Upper lobe of right lung (tissue), 1 donor: ENCODE results near the gene LMOD1. TPM values are rescaled to one million over a fixed set of nuclear protein-coding genes. Genes with fewer than 3 reads are reported as not detected.

Experiments
- ATAC-seq: fragments of 200-7000 bp; cut with Tn5 transposase; one replicate; pipeline ENCODE4 v1.9.1; 2020; ENCODE audit warnings: mild to moderate bottlenecking, moderate library complexity
- DNase-seq: peaks from one replicate; pipeline ENCODE4 v3.0.0-alpha.2; 2020
- H3K27ac ChIP-seq: fragments of 200-600 bp; one replicate; pipeline ENCODE4 v1.8.0; 2022
- H3K27me3 ChIP-seq: fragments of 200-600 bp; one replicate; pipeline ENCODE4 v1.8.0; 2022; ENCODE audit warnings: mild to moderate bottlenecking
- H3K36me3 ChIP-seq: fragments of 200-600 bp; one replicate; pipeline ENCODE4 v1.8.0; 2022
- H3K4me1 ChIP-seq: fragments of 200-600 bp; one replicate; pipeline ENCODE4 v1.8.0; 2022
- H3K4me3 ChIP-seq: fragments of 200-600 bp; one replicate; pipeline ENCODE4 v1.8.0; 2022; ENCODE audit warnings: mild to moderate bottlenecking
- H3K9me3 ChIP-seq: fragments of 200-600 bp; one replicate; pipeline ENCODE4 v1.8.0; 2022
- intact Hi-C: fragments of 100-400 bp; cut with DNase I; formaldehyde crosslinking; loops from one replicate; pipeline ENCODE4 v1.11.0; 2022
- total RNA-seq: library from RNA; stranded (reverse); fragmentation: NEBNext Ultra II Directional; extraction: Animal tissue kit (Norgen Biotek cat#: 25700); gene quantifications from one replicate; pipeline ENCODE4 v1.2.1, GENCODE V29; 2021
- TF ChIP-seq, protein P1 (sequence below): fragments of 200-600 bp; IDR thresholded peaks from one replicate; pipeline ENCODE4 v1.8.0; 2022; ENCODE audit warnings: antibody characterized with exemption
- donor health status: DM: no; HTN: yes; CAD: no; lungs with severe emphysema.

LMOD1 gene
- total RNA-seq, 1 donor from 2014 or later = 38.3 TPM

DNA sequence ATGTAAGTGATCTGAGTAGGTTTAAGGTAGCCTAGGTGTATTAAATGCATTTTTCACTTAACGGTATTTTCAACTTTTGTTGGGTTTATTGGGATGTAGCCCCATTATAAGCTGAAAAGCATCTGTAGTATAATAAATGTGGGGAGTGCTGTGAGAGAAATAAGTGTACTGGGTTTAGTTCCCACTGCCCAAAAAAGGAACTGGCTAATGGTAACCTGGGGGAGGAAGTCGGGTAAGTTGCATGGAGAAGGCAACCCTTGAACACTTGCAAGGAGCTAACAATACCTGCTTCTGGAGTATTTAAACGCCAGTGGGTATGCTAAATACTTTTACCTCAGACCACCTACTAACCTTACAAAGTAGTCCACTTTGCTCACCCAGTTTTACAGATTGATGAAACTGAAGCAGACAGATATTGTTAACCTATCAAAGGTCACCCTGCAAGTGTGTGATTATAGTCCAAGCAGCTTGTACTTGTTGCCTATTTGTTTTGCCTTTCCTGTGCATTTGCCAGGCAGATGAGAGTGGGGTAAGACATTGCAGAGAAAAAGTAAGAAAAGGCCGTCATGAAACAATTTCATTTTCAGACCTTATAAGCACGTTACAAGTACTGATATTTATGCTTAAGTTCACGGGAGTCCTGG, 65.3 kb downstream of the LMOD1 start:
- peaks cover 7% of the 10 kb centered on the region for H3K36me3 ChIP-seq
- H3K27me3 ChIP-seq = no peaks in the 10 kb centered on the region
- peaks cover 17% of the 10 kb centered on the region for H3K4me1 ChIP-seq
- no peaks in the 10 kb centered on the region for H3K9me3 ChIP-seq
- no peak for DNase-seq
- no peak overlapping the region for H3K27ac ChIP-seq
- no peak for ATAC-seq
- no peak overlapping the region for H3K4me3 ChIP-seq
- intact Hi-C loops = no loop called here
- TF ChIP-seq, protein P1, sequence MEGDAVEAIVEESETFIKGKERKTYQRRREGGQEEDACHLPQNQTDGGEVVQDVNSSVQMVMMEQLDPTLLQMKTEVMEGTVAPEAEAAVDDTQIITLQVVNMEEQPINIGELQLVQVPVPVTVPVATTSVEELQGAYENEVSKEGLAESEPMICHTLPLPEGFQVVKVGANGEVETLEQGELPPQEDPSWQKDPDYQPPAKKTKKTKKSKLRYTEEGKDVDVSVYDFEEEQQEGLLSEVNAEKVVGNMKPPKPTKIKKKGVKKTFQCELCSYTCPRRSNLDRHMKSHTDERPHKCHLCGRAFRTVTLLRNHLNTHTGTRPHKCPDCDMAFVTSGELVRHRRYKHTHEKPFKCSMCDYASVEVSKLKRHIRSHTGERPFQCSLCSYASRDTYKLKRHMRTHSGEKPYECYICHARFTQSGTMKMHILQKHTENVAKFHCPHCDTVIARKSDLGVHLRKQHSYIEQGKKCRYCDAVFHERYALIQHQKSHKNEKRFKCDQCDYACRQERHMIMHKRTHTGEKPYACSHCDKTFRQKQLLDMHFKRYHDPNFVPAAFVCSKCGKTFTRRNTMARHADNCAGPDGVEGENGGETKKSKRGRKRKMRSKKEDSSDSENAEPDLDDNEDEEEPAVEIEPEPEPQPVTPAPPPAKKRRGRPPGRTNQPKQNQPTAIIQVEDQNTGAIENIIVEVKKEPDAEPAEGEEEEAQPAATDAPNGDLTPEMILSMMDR = no peak

DNA sequence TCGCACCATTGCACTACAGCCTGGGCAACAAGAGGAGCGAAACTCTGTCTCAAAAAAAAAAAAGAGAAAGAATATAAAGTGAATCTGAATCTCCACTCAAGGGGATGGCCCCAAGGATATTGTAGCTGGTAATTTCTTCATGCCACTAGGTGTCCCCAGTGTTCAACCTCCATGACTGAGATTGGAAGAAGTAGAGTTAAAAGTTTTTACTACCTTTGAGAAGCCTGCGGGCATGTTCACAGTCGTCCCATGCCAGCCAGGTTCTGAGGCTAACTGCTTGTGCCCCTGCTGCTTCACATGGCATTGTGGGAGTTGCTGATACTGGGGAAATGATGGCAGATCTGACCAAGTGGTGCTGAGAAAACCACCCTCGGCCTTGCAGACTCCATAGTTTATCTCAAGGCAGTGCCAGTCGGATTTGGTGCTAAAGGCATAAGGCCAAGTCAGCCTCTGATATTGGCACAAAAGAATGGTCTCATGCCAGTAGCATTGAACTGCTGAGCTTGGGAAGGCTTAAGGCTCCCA, 68.4 kb downstream of the LMOD1 start:
- Histone ChIP-seq H3K27me3 (no peaks in the 10 kb centered on the region), H3K9me3 (no peaks in the 10 kb centered on the region), H3K4me3 (no peak overlapping the region), H3K4me1 (peaks cover 4% of the 10 kb centered on the region), H3K36me3 (peaks cover 34% of the 10 kb centered on the region), H3K27ac (no peak overlapping the region)
- ATAC-seq (peak; percentile 77), DNase-seq (no peak)
- intact Hi-C loops = no loop called here
- TF ChIP-seq, protein P1 = peak; percentile 67

DNA sequence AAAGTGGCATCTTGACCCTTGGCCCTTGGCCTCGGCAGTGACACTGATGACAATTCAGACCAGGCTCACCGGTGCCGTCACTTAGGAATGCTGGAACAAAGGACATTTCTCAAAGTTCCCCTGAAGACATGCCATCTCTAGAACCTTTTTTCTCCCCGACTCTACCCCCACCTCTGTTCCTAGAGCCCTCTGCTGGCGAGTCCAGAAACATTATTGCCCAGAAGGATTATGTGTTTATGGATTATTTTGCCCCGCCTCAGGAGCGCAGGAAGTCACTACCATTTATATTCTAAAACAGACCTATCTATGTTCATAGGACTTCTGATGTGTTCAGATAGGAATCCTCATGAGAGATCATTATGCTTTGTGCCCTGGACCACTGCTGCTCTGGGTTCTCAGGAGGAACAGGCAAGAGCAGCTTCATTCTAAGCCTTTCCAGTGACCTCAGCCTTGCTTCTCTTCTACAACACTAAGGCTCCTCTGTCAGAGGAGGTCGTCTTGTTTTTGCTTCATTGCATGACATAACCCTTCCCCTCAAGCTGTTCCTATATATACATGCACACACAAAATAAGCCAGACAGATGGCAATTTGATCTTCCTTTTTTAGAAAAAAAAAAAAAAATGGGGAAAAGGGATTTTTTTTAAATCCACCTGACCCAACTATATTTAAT, 70.1 kb downstream of the LMOD1 start:
- ATAC-seq = no peak
- TF ChIP-seq, protein P1 = peak; percentile 21
- Histone ChIP-seq H3K36me3 (peaks cover 51% of the 10 kb centered on the region), H3K27ac (no peak overlapping the region), H3K9me3 (no peaks in the 10 kb centered on the region), H3K4me3 (no peak overlapping the region), H3K4me1 (peaks cover 4% of the 10 kb centered on the region), H3K27me3 (no peaks in the 10 kb centered on the region)
- intact Hi-C loops = no loop called here
- no peak for DNase-seq

DNA sequence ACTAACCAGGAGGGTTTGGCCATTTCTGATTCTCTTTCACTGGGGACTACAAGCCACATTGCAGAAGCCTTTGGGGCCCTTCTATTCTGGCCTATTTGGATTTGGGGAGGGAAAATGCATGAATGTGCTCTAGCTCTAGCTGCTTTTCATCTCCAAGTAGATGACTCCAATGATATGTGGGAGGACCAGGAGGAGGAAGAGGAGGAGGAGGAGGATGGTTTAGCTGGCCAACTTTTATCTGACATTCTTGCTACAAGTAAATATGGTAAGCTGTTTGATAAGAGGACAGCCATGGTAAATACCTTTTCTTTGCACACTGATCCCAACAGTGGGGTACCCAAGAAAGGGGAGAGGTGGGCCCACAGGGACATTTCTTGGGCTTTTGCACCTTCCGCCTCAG, 71.7 kb downstream of the LMOD1 start:
- Histone ChIP-seq H3K27me3 (no peaks in the 10 kb centered on the region), H3K36me3 (peaks cover 67% of the 10 kb centered on the region), H3K27ac (no peak overlapping the region), H3K4me1 (peaks cover 4% of the 10 kb centered on the region), H3K4me3 (no peak overlapping the region), H3K9me3 (no peaks in the 10 kb centered on the region)
- intact Hi-C loops = no loop called here
- TF ChIP-seq, protein P1 = no peak
- ATAC-seq = no peak
- no peak for DNase-seq

DNA sequence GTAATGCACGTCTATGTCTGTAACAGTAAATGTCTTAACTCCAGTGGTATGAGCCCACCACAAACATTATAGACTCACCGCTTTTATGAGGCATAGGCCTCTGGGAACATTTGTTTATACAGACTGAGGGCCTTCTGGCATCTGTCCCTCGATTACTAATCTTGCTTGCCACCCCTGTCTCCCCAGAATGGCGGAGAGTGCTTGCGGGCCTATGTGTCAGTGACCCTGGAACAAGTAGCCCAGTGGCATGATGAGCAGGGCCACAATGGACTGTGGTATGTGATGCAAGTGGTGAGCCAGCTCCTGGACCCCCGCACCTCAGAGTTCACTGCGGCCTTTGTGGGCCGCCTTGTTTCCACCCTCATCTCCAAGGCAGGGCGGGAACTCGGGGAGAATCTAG, 76.0 kb downstream of the LMOD1 start:
- Histone ChIP-seq H3K27ac (no peak overlapping the region), H3K4me1 (no peaks in the 10 kb centered on the region)
- no peak for ATAC-seq

More for the DNA sequence above, 76.0 kb downstream of the LMOD1 start:
- Histone ChIP-seq H3K27me3 (no peaks in the 10 kb centered on the region), H3K4me3 (no peak overlapping the region), H3K36me3 (peaks cover 95% of the 10 kb centered on the region), H3K9me3 (no peaks in the 10 kb centered on the region)
- no peak for DNase-seq
- TF ChIP-seq, protein P1 = no peak
- intact Hi-C loops = no loop called here
